Cardiac muscle cell (in vitro differentiated cells and primary cell): ENCODE data around the gene EDEM2. TPM values are rescaled to one million over a fixed set of nuclear protein-coding genes. Genes with fewer than 3 reads are reported as not detected.

Experiments used
- DNase-seq, 2 donors: peaks; one replicate each; pipeline versions ENCODE4 v3.0.0 to v3.0.0-alpha.2; 2010 to 2017; ENCODE audit warnings: low read depth in 1 of 2, low spot score in 1 of 2
- H3K27ac ChIP-seq: fragments of 200-600 bp; sonication (generic); 2 replicates; pipeline ENCODE4 v1.5.1; 2016
- H3K27me3 ChIP-seq: fragments of 200-600 bp; sonication (generic); 2 replicates; pipeline ENCODE4 v1.6.0; 2016; ENCODE audit warnings: control low read depth
- H3K36me3 ChIP-seq: fragments of 200-600 bp; sonication (generic); 2 replicates; pipeline ENCODE4 v1.5.1; 2016; ENCODE audit warnings: control low read depth
- H3K4me1 ChIP-seq: fragments of 200-600 bp; sonication (generic); 2 replicates; pipeline ENCODE4 v1.8.1; 2017; ENCODE audit warnings: low read depth, mild to moderate bottlenecking, mixed run types
- H3K4me3 ChIP-seq: fragments of 200-600 bp; sonication (generic); 2 replicates; pipeline ENCODE4 v1.5.1; 2016; ENCODE audit warnings: mild to moderate bottlenecking
- H3K9me3 ChIP-seq: fragments of 200-600 bp; sonication (generic); 2 replicates; pipeline ENCODE4 v1.5.1; 2017; ENCODE audit warnings: low read depth, mild to moderate bottlenecking, control low read depth
- polyA plus RNA-seq: library from polyadenylated mRNA; unstranded; fragments of >200 nt; fragmentation: Nextera tagmentation; extraction: Ambion mirVana; gene quantifications from 2 replicates; pipeline ENCODE4 v1.2.1, GENCODE V29; 2016
- total RNA-seq: library from RNA; depleted of rRNA; stranded (reverse); fragments of >200 nt; gene quantifications from 2 replicates; pipeline ENCODE4 v1.2.3, GENCODE V29; 2016
- TF ChIP-seq, protein P1 (sequence below): IDR thresholded peaks from 2 replicates; pipeline ENCODE4 v1.5.1; 2012; ENCODE audit warnings: low read depth, mild to moderate bottlenecking, low read length

EDEM2 gene
- total and polyA plus RNA-seq, 2 experiments from 2014 or later: 40.1 to 57.5 TPM

DNA sequence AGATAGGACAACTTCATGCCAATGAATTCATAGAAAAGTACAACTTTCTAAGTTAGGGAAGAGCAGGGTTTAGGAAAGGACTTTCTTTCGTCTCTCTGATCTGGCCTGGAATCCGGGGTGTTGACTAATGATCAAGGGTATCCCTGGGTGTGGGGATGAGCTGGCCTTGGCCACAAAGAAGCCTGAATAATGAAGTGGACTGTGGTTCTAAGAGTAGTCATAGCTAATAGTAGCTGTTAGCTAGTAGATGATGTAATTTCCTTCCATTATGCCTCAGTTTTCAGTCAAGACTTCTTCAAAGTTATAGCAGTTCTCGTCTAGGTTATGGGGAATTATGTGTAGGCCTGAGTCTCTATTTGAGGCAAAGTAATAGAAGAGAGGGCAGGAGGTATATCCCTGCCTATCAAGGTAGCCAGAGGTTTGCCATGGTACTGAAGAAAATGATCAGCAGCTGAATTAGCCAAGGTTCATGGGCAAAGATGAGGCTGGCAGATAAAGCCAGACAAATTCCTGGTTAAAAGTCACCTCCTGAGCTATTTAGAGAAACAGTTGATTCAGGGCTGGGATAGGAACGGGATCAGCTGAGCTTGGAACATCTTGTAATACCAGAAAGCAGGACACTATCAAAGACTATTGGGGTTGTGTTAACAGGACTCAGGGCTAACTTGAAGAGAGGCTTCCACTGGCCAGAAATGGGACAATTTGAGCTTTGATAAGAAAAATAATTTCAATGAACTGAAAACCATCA is 35.8 kb downstream of the EDEM2 start:
- H3K27ac ChIP-seq: no peak overlapping the region

DNA sequence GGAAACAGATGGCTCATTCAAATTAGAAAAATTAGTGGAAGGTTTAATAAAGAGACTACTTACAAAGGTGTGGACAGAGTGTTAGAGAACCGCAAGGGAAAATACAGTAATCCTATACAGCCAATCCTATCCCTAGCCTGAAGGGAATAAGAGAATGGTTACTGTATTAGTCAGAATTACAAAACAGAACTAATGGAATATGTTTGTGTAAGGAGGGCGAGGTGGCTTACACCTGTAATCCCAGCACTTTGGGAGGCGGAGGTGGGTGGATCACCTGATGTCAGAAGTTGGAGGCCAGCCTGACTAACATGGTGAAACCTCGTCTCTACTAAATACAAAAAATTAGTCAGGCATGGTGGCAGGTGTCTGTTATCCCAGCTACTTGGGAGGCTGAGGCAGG is 38.2 kb downstream of the EDEM2 start:
- Histone ChIP-seq H3K4me1 (no peaks in the 10 kb centered on the region), H3K27me3 (no peaks in the 10 kb centered on the region), H3K4me3 (no peak overlapping the region), H3K27ac (no peak overlapping the region), H3K36me3 (no peaks in the 10 kb centered on the region), H3K9me3 (no peaks in the 10 kb centered on the region)
- no peak for DNase-seq
- TF ChIP-seq, protein P1, sequence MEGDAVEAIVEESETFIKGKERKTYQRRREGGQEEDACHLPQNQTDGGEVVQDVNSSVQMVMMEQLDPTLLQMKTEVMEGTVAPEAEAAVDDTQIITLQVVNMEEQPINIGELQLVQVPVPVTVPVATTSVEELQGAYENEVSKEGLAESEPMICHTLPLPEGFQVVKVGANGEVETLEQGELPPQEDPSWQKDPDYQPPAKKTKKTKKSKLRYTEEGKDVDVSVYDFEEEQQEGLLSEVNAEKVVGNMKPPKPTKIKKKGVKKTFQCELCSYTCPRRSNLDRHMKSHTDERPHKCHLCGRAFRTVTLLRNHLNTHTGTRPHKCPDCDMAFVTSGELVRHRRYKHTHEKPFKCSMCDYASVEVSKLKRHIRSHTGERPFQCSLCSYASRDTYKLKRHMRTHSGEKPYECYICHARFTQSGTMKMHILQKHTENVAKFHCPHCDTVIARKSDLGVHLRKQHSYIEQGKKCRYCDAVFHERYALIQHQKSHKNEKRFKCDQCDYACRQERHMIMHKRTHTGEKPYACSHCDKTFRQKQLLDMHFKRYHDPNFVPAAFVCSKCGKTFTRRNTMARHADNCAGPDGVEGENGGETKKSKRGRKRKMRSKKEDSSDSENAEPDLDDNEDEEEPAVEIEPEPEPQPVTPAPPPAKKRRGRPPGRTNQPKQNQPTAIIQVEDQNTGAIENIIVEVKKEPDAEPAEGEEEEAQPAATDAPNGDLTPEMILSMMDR: no peak

More for the DNA sequence above, 35.8 kb downstream of the EDEM2 start:
- Histone ChIP-seq H3K27me3 (no peaks in the 10 kb centered on the region), H3K4me1 (no peaks in the 10 kb centered on the region), H3K9me3 (no peaks in the 10 kb centered on the region), H3K36me3 (no peaks in the 10 kb centered on the region), H3K4me3 (no peak overlapping the region)
- TF ChIP-seq, protein P1: no peak
- DNase-seq: peak in 1 of 2 donors; percentile 64

DNA sequence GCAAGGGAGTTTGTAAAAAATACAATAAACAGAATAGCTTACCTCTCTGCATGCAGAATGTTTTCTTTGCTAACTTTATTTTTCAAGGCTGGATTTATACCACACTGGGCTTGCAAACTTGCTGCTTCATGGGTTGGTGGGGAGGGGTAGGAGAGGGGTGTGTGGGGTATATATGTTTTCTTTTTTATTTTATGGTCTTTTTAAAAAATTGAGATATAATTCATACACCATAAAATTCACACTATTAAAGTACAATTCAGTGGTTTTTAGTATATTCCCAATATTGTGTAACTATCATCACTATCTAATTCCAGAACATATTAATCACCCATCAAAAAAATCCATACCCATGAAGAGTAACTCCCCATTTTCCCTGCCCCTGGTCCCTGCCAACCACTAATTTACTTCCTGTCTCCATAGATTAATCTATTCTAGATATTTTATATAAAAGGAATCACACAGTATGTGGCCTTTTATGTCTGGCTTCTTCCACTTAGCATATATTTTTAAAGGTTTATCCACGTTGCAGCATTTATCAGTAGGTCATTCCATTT is 40.2 kb downstream of the EDEM2 start:
- H3K27ac ChIP-seq: no peak overlapping the region
- H3K27me3 ChIP-seq: no peaks in the 10 kb centered on the region
- H3K9me3 ChIP-seq: no peaks in the 10 kb centered on the region
- H3K4me3 ChIP-seq: no peak overlapping the region
- DNase-seq: no peak
- H3K4me1 ChIP-seq: no peaks in the 10 kb centered on the region
- TF ChIP-seq, protein P1: no peak
- no peaks in the 10 kb centered on the region for H3K36me3 ChIP-seq

DNA sequence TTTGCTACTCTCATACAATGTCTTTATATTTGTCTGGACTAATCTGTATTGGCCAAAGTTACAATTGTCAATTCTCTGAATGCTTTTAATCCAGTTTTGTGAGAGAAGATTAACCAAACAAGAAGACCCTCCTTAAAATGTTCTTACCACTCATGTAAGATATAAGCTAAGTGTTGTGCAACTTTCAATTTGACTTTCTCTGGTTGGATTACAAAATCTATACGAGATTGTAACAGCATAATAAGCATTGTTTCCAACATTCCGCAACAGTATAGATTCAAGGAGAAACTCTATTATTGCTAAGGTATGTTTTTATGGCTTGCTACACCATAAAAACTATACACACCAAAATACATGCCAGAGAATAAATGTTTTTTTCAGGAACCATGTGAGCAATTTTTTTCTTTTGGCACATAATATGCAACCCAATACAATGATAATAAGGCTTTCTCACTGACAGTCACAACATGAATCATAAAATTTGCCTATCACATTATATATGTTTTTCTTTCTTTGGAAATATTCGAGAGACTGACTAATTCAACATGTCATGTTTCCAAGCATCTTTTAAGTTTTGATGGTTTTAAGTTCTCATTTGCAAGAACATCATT is 42.3 kb downstream of the EDEM2 start:
- no peaks in the 10 kb centered on the region for H3K36me3 ChIP-seq
- TF ChIP-seq, protein P1: no peak
- H3K27ac ChIP-seq: no peak overlapping the region
- H3K4me3 ChIP-seq: no peak overlapping the region
- no peaks in the 10 kb centered on the region for H3K4me1 ChIP-seq
- DNase-seq: no peak
- no peaks in the 10 kb centered on the region for H3K27me3 ChIP-seq
- H3K9me3 ChIP-seq: no peaks in the 10 kb centered on the region

DNA sequence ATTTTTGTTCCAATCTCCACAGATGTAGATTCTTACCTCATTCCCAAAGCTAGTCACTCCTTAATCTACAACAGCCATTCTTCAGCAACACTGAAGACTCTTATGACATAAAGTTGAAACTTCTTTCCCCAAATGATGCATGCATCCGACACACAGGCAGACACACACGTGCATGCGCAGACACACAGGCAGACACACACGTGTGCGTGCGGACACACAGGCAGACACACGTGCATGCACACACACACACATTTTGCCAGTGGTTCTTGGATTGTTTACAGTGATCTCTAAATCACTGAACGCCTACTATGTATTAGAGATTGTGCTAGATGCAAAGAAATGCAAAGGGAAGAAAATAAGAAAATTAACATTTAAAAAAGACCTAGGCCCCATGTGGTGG is 45.5 kb downstream of the EDEM2 start:
- Histone ChIP-seq H3K9me3 (no peaks in the 10 kb centered on the region), H3K27ac (no peak overlapping the region), H3K4me3 (no peak overlapping the region), H3K36me3 (no peaks in the 10 kb centered on the region), H3K27me3 (no peaks in the 10 kb centered on the region), H3K4me1 (no peaks in the 10 kb centered on the region)
- no peak for DNase-seq
- TF ChIP-seq, protein P1: no peak
